OCI-LY3 (cell line): ENCODE measurements around the gene AK4.

Experiments
- EZH2phosphoT487 ChIP-seq: fragments of 200-600 bp; shearing (Covaris generic); IDR thresholded peaks from 2 replicates; pipeline ENCODE4 v1.6.1; 2018; ENCODE audit warnings: antibody characterized with exemption, mixed run types, low read depth
- TF ChIP-seq, protein P1 (sequence below): fragments of 200-600, 300-600 bp; sonication (generic); IDR thresholded peaks from 2 replicates; pipeline ENCODE4 v1.5.1; 2014; ENCODE audit warnings: antibody characterized with exemption, low read length, low read depth

GRCh38 chr1:65193129-65193695, 45.2 kb downstream of the AK4 start:
- TF ChIP-seq, protein P1, sequence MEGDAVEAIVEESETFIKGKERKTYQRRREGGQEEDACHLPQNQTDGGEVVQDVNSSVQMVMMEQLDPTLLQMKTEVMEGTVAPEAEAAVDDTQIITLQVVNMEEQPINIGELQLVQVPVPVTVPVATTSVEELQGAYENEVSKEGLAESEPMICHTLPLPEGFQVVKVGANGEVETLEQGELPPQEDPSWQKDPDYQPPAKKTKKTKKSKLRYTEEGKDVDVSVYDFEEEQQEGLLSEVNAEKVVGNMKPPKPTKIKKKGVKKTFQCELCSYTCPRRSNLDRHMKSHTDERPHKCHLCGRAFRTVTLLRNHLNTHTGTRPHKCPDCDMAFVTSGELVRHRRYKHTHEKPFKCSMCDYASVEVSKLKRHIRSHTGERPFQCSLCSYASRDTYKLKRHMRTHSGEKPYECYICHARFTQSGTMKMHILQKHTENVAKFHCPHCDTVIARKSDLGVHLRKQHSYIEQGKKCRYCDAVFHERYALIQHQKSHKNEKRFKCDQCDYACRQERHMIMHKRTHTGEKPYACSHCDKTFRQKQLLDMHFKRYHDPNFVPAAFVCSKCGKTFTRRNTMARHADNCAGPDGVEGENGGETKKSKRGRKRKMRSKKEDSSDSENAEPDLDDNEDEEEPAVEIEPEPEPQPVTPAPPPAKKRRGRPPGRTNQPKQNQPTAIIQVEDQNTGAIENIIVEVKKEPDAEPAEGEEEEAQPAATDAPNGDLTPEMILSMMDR, result no peak
- TF ChIP-seq EZH2phosphoT487, result no peak
